GM12892 (cell line): ENCODE results near the gene CLEC18A.
"Not testable (repeated sequence)": the region's sequence is repeated elsewhere in the genome, so short reads cannot be mapped to it uniquely, and the experiment has no call there.

ENCODE experiments used
- DNase-seq: peaks from one replicate; pipeline ENCODE4 v3.0.0; 2011; ENCODE audit not compliant: insufficient read length
- FAIRE-seq: peaks from 2 replicates; lab custom pipeline; 2011; peaks lifted over from hg19 to GRCh38; lab: Jason Lieb, UNC
- POLR2A ChIP-seq: IDR thresholded peaks from 2 replicates; pipeline ENCODE4 v1.6.1; 2011; ENCODE audit warnings: low read depth, low read length, control low read depth
- POLR2AphosphoS5 ChIP-seq: IDR thresholded peaks from 2 replicates; pipeline ENCODE4 v1.6.1; 2011; ENCODE audit warnings: low read depth, low read length, control low read depth
- TAF1 ChIP-seq: IDR thresholded peaks from 2 replicates; pipeline ENCODE4 v1.6.1; 2011; ENCODE audit warnings: low read depth, mild to moderate bottlenecking, control low read depth, low read length, borderline replicate concordance

CLEC18A gene

GRCh38 chr16:69941251-69942098 is 9.7 kb upstream of the CLEC18A start:
- DNase-seq (no peak), FAIRE-seq (no peak)
- TF ChIP-seq TAF1 (no peak), POLR2A (no peak), POLR2AphosphoS5 (no peak)

GRCh38 chr16:69942099-69942491 is 9.0 kb upstream of the CLEC18A start:
- TF ChIP-seq POLR2A, result no peak
- no peak for TF ChIP-seq TAF1
- no peak for TF ChIP-seq POLR2AphosphoS5
- FAIRE-seq (no peak), DNase-seq (no peak)

GRCh38 chr16:69942627-69943170 is 8.4 kb upstream of the CLEC18A start:
- TF ChIP-seq POLR2A, result no peak
- TF ChIP-seq TAF1, result no peak
- TF ChIP-seq POLR2AphosphoS5, result no peak
- FAIRE-seq, result no peak
- no peak for DNase-seq

GRCh38 chr16:69943241-69944036 is 7.7 kb upstream of the CLEC18A start:
- not testable (repeated sequence) for DNase-seq, FAIRE-seq

GRCh38 chr16:69950411-69950810 is 723 bp upstream of the CLEC18A start:
- not testable (repeated sequence) for DNase-seq, FAIRE-seq

- DNase-seq, FAIRE-seq: not testable (repeated sequence)
Observed at GRCh38 chr16:69951672-69952031, 518 bp downstream of the CLEC18A start.

GRCh38 chr16:69952116-69952515 is 982 bp downstream of the CLEC18A start:
- not testable (repeated sequence) for FAIRE-seq, DNase-seq

GRCh38 chr16:69952572-69953355 is 1.6 kb downstream of the CLEC18A start:
- not testable (repeated sequence) for DNase-seq, FAIRE-seq

- DNase-seq, FAIRE-seq: not testable (repeated sequence)
Observed at GRCh38 chr16:69954241-69954640, 3.1 kb downstream of the CLEC18A start.

- not testable (repeated sequence) for DNase-seq, FAIRE-seq
Observed at GRCh38 chr16:69963312-69963711, 12.2 kb downstream of the CLEC18A start.

- peak; percentile 19 for DNase-seq
- FAIRE-seq, result not testable (repeated sequence)
Observed at GRCh38 chr16:69964960-69965660, 14.0 kb downstream of the CLEC18A start.

GRCh38 chr16:69965661-69966054 is 14.5 kb downstream of the CLEC18A start:
- FAIRE-seq, DNase-seq: not testable (repeated sequence)

GRCh38 chr16:69967688-69968087 is 16.6 kb downstream of the CLEC18A start:
- not testable (repeated sequence) for DNase-seq, FAIRE-seq

- not testable (repeated sequence) for FAIRE-seq, DNase-seq
Observed at GRCh38 chr16:69968125-69968524, 17.0 kb downstream of the CLEC18A start.

- FAIRE-seq, DNase-seq: not testable (repeated sequence)
Observed at GRCh38 chr16:69969657-69970056, 18.5 kb downstream of the CLEC18A start.

GRCh38 chr16:69972120-69972519 is 21.0 kb downstream of the CLEC18A start:
- not testable (repeated sequence) for FAIRE-seq

GRCh38 chr16:69972935-69973334 is 21.8 kb downstream of the CLEC18A start:
- DNase-seq, FAIRE-seq: not testable (repeated sequence)

More at GRCh38 chr16:69972120-69972519, 21.0 kb downstream of the CLEC18A start:
- DNase-seq, result not testable (repeated sequence)

- not testable (repeated sequence) for DNase-seq, FAIRE-seq
Observed at GRCh38 chr16:69985196-69985595, 34.1 kb downstream of the CLEC18A start.
